K562 (cell line): ENCODE measurements around the gene KLF5. TPM values are rescaled to one million over a fixed set of nuclear protein-coding genes. Genes with fewer than 3 reads are reported as not detected.

Experiments used
- ATAC-seq: fragments of 200-7000 bp; cut with Tn5 transposase; 3 replicates; pipeline ENCODE4 v1.9.1; 2020; ENCODE audit warnings: moderate library complexity
- BruUV-seq: library from RNA; stranded (reverse); fragments of 400-500 nt; replicated peaks from 2 replicates; lab custom pipeline; 2021; lab: Mats Ljungman, UMichigan
- CTCF ChIA-PET: fragments of 300-600 bp; formaldehyde crosslinking; extraction: SDS; loops from one replicate; lab custom pipeline; 2021; ENCODE audit warnings: low intra/inter-chr PET ratio; lab: Yijun Ruan, JAX
- POLR2A ChIA-PET: fragments of 300-600, 350-650 bp; sonication (Branson Sonifier 250); formaldehyde crosslinking; extraction: SDS; loops from one replicate; lab custom pipeline; 2021; ENCODE audit warnings: antibody characterized with exemption, inconsistent platforms; lab: Yijun Ruan, JAX
- DNase-seq, 4 experiments: peaks; one replicate each; pipeline versions ENCODE4 v3.0.0 to v3.0.0-alpha.2; 2011 to 2018; ENCODE audit warnings: low spot score in 3 of 4, mixed read lengths in 3 of 4; ENCODE audit errors: extremely low read depth in 1 of 4
- FAIRE-seq: peaks from 2 replicates; lab custom pipeline; 2011; peaks lifted over from hg19 to GRCh38; lab: Jason Lieb, UNC
- H2AFZ ChIP-seq: 2 replicates; pipeline ENCODE4 v1.6.0; 2011; ENCODE audit warnings: low read depth, low read length, control low read depth, inconsistent platforms
- H3K27ac ChIP-seq: fragments of 200-600 bp; 3 replicates; pipeline ENCODE4 v1.8.0; 2011; ENCODE audit warnings: low read depth, mild to moderate bottlenecking, control low read depth, inconsistent platforms, low read length, moderate library complexity, mixed read lengths; ENCODE audit errors: extremely low read depth
- H3K27me3 ChIP-seq, 2 experiments: fragments of 300-600 bp in 1 of 2; 2 replicates in 1 of 2; 3 replicates in 1 of 2; pipeline versions ENCODE4 v1.6.0 to v1.8.0; 2011; ENCODE audit warnings: inconsistent platforms in 2 of 2, low read length in 2 of 2, mild to moderate bottlenecking in 1 of 2, mixed read lengths in 1 of 2, moderate library complexity in 1 of 2; ENCODE audit not compliant: control insufficient read depth in 2 of 2, insufficient read depth in 2 of 2
- H3K36me3 ChIP-seq: fragments of 300-600 bp; 3 replicates; pipeline ENCODE4 v1.8.0; 2011; ENCODE audit warnings: mild to moderate bottlenecking, low read length, inconsistent platforms; ENCODE audit not compliant: control insufficient read depth, insufficient read depth
- H3K4me1 ChIP-seq, 2 experiments: fragments of 200-600 bp in 1 of 2; replicated peaks in 1 of 2; 2 replicates in 1 of 2; 3 replicates in 1 of 2; pipeline versions ENCODE4 v1.5.1 to v1.8.0; 2011; ENCODE audit warnings: inconsistent platforms in 2 of 2, low read length in 2 of 2, mild to moderate bottlenecking in 1 of 2, mixed read lengths in 1 of 2, moderate library complexity in 1 of 2; ENCODE audit not compliant: control insufficient read depth in 2 of 2, insufficient read depth in 2 of 2
- H3K4me2 ChIP-seq: 2 replicates; pipeline ENCODE4 v1.6.1; 2011; ENCODE audit warnings: low read length, control low read depth, inconsistent platforms, mixed read lengths; ENCODE audit not compliant: insufficient read depth
- H3K4me3 ChIP-seq: fragments of 200-600 bp; sonication (generic), shearing (Covaris generic); 2 replicates; pipeline ENCODE4 v1.5.1; 2016; ENCODE audit warnings: control low read depth, inconsistent platforms
- H3K79me2 ChIP-seq: fragments of 200-600 bp; 3 replicates; pipeline ENCODE4 v1.8.0; 2011; ENCODE audit warnings: low read length, inconsistent platforms; ENCODE audit not compliant: control insufficient read depth, insufficient read depth
- H3K9ac ChIP-seq, 2 experiments: 2 replicates each; pipeline versions ENCODE4 v1.6.0 to v1.6.1; 2011; ENCODE audit warnings: low read depth in 2 of 2, low read length in 2 of 2, control low read depth in 1 of 2, inconsistent platforms in 1 of 2, mild to moderate bottlenecking in 1 of 2, mixed read lengths in 1 of 2; ENCODE audit not compliant: insufficient read depth in 1 of 2
- H3K9me1 ChIP-seq: one replicate; pipeline ENCODE4 v1.6.0; 2011; ENCODE audit warnings: inconsistent platforms, mild to moderate bottlenecking, low read length, moderate library complexity; ENCODE audit not compliant: control insufficient read depth, insufficient read depth
- H3K9me3 ChIP-seq: replicated peaks from 2 replicates; pipeline ENCODE4 v1.5.1; 2011; ENCODE audit warnings: low read depth, low read length, inconsistent platforms; ENCODE audit not compliant: control insufficient read depth, insufficient read depth
- H4K20me1 ChIP-seq: replicated peaks from 2 replicates; pipeline ENCODE4 v1.6.1; 2011; ENCODE audit warnings: low read length, inconsistent platforms, mixed read lengths; ENCODE audit not compliant: control insufficient read depth, insufficient read depth
- CEBPB ChIP-seq: fragments of 450-650 bp; IDR thresholded peaks from 2 replicates; pipeline ENCODE4 v1.6.1; 2016; ENCODE audit warnings: missing genetic modification characterization, missing compliant biosample characterization
- CEBPG ChIP-seq, 3 experiments: fragments of 200-800 bp in 1 of 3; sonication (Bioruptor generic) in 1 of 3; sonication (generic) in 1 of 3; formaldehyde crosslinking in 1 of 3; IDR thresholded peaks in 2 of 3; conservative IDR thresholded peaks in 1 of 3; 2 replicates each; pipeline versions ENCODE4 v1.6.1 to v1.8.0; 2016 to 2022; ENCODE audit warnings: missing compliant biosample characterization in 2 of 3, missing genetic modification characterization in 2 of 3, mild to moderate bottlenecking in 1 of 3, missing genetic modification reagents in 1 of 3
- CHAMP1 ChIP-seq: fragments of 450-650 bp; IDR thresholded peaks from 2 replicates; pipeline ENCODE4 v1.6.1; 2016; ENCODE audit warnings: mild to moderate bottlenecking
- CREB3L1 ChIP-seq: fragments of 450-650 bp; IDR thresholded peaks from 2 replicates; pipeline ENCODE4 v1.6.1; 2014; ENCODE audit warnings: low read depth, mild to moderate bottlenecking, moderate library complexity, borderline replicate concordance
- MTF1 ChIP-seq: fragments of 250-450 bp; sonication (Bioruptor Pico); IDR thresholded peaks from 2 replicates; pipeline ENCODE4 v1.9.0; 2021; ENCODE audit warnings: moderate library complexity, mild to moderate bottlenecking, inconsistent platforms, borderline replicate concordance
- RFX1 ChIP-seq: fragments of 450-650 bp; IDR thresholded peaks from 2 replicates; pipeline ENCODE4 v1.6.1; 2016; ENCODE audit warnings: mild to moderate bottlenecking, moderate library complexity
- SP2 ChIP-seq: IDR thresholded peaks from 2 replicates; pipeline ENCODE4 v1.6.1; 2011; ENCODE audit warnings: mild to moderate bottlenecking, low read depth, low read length, moderate library complexity; ENCODE audit not compliant: poor library complexity, severe bottlenecking; ENCODE audit errors: extremely low read depth
- SRSF7 ChIP-seq: fragments of 200-400 bp; formaldehyde crosslinking; optimal IDR thresholded peaks from 2 replicates; pipeline ENCODE3; 2017; ENCODE audit warnings: mild to moderate bottlenecking, low read depth, low read length
- TAF1 ChIP-seq: IDR thresholded peaks from 2 replicates; pipeline ENCODE4 v1.6.1; 2011; ENCODE audit warnings: mild to moderate bottlenecking, low read length, moderate library complexity; ENCODE audit not compliant: insufficient read depth, control insufficient read depth, severe bottlenecking; ENCODE audit errors: extremely low read depth
- ZNF583 ChIP-seq: fragments of 250-450 bp; sonication (Bioruptor Pico); IDR thresholded peaks from 2 replicates; pipeline ENCODE4 v1.4.0; 2020
- ZNF707 ChIP-seq: fragments of 250-450 bp; sonication (Bioruptor Pico); conservative IDR thresholded peaks from 2 replicates; pipeline ENCODE4 v1.8.0; 2022; ENCODE audit warnings: inconsistent platforms, mild to moderate bottlenecking, moderate library complexity
- WGBS: fragments of 100-300 bp; shearing (Covaris generic); methylation state at CpG from one replicate; pipeline ENCODE4 v1.1.6; 2016; ENCODE audit warnings: low coverage, mixed read lengths; ENCODE audit not compliant: insufficient coverage; ENCODE audit errors: missing lambda C conversion rate; 5-methylcytosine and 5-hydroxymethylcytosine counted together
- in situ Hi-C: fragments of 300-500 bp; cut with MboI; formaldehyde crosslinking; loops from 4 replicates; pipeline ENCODE4 v1.15.0; 2018; ENCODE audit warnings: inconsistent platforms, mixed read lengths
- intact Hi-C: fragments of 100-400 bp; cut with micrococcal nuclease; formaldehyde crosslinking; loops from 2 replicates; pipeline ENCODE4 v1.14.2; 2022
- polyA plus RNA-seq, 8 experiments: library from polyadenylated mRNA; depleted of rRNA in 4 of 8; stranded (reverse) in 5 of 8; unstranded in 3 of 8; fragments of >200 nt; fragmentation: Nextera tagmentation in 2 of 8; fragmentation: Illumina TruSeq in 1 of 8; extraction: Ambion mirVana in 2 of 8; extraction: Trizol in 1 of 8; gene quantifications; 2 replicates each; pipeline versions ENCODE4 v1.2.1 to v1.2.3, GENCODE V29; 2011 to 2014; ENCODE audit warnings: inconsistent platforms in 1 of 8, missing spikeins in 1 of 8
- total RNA-seq, 7 experiments: library from RNA; depleted of rRNA in 6 of 7; stranded (reverse); fragments of >200 nt in 6 of 7; fragmentation: Illumina TruSeq in 2 of 7; extraction: Trizol in 2 of 7; gene quantifications; 2 replicates each; pipeline versions ENCODE4 v1.2.1 to v1.2.3, GENCODE V29; 2011 to 2021; ENCODE audit warnings: low replicate concordance in 1 of 7

KLF5 gene
- total and polyA plus RNA-seq, 9 of the 15 experiments (the other 6 are each of a cell fraction or from before 2014, with no cell fraction given): 0.17 to 1.0 (median 0.36) TPM

GRCh38 chr13:73061473-73061872 lies 2.7 kb downstream of the KLF5 start:
- H3K79me2 ChIP-seq: no peaks in the 10 kb centered on the region
- H4K20me1 ChIP-seq: no peaks in the 10 kb centered on the region
- no peaks in the 10 kb centered on the region for H3K36me3 ChIP-seq
- in situ Hi-C loops (no loop called here), intact Hi-C loops (no loop called here)
- H2AFZ ChIP-seq: no peak overlapping the region
- H3K27ac ChIP-seq: no peak overlapping the region
- no TSS peak for BruUV-seq
- WGBS: 58% methylated on average over 6 of the region's 6 CpGs
- no peak overlapping the region for H3K4me3 ChIP-seq
- H3K9ac ChIP-seq: no peak overlapping the region
- no peak for ATAC-seq
- H3K4me1 ChIP-seq: peaks cover 3 to 13% of the 10 kb centered on the region in 2 experiments; a peak in 4 of 5 replicates
- no peaks in the 10 kb centered on the region; the same call in 1 of the 2 replicates for H3K9me3 ChIP-seq
- H3K9me1 ChIP-seq: no peaks in the 10 kb centered on the region
- TF ChIP-seq ZNF583 (CRISPR knock-in tag) (no peak), CEBPG (CRISPR knock-in tag; IDR thresholded peaks at IDR 0.05) (no peak), CEBPG (tag; conservative IDR thresholded peaks at IDR 0.05 in 1 of 2, IDR thresholded peaks at IDR 0.05 in 1 of 2) (peak; percentile 37 to 41; a peak in 3 of 4 replicates), CEBPB (tag) (peak; percentile 53), SP2 (no peak)
- POLR2A ChIA-PET: no interaction called here
- H3K27me3 ChIP-seq: peaks cover 2 to 5% of the 10 kb centered on the region in 2 experiments; a peak in 3 of 5 replicates
- FAIRE-seq: no peak
- no peak for DNase-seq
- CTCF ChIA-PET: no interaction called here
- H3K4me2 ChIP-seq: no peak overlapping the region

- Histone ChIP-seq H4K20me1 (no peaks in the 10 kb centered on the region), H3K79me2 (no peaks in the 10 kb centered on the region), H3K9me3 (no peaks in the 10 kb centered on the region; the same call in 1 of the 2 replicates), H3K4me2 (no peak overlapping the region), H2AFZ (no peak overlapping the region), H3K9ac (no peak overlapping the region), H3K4me3 (no peak overlapping the region), H3K27ac (no peak overlapping the region), H3K9me1 (no peaks in the 10 kb centered on the region), H3K36me3 (no peaks in the 10 kb centered on the region), H3K27me3 (peaks cover 2 to 5% of the 10 kb centered on the region in 2 experiments; a peak in 2 of 5 replicates), H3K4me1 (peaks cover 3 to 13% of the 10 kb centered on the region in 2 experiments; a peak in 4 of 5 replicates)
- WGBS: 68% methylated on average over 9 of the region's 9 CpGs
- no peak for DNase-seq
- POLR2A ChIA-PET: no interaction called here
- CTCF ChIA-PET: no interaction called here
- ATAC-seq: no peak
- no peak for FAIRE-seq
- intact Hi-C loops: no loop called here
- no TSS peak for BruUV-seq
- in situ Hi-C loops: no loop called here
- TF ChIP-seq SRSF7 (no peak), MTF1 (CRISPR knock-in tag) (no peak), ZNF707 (CRISPR knock-in tag) (no peak), TAF1 (no peak), CHAMP1 (no peak), CREB3L1 (no peak), RFX1 (no peak)
Measured at GRCh38 chr13:73061876-73062275, 3.1 kb downstream of the KLF5 start.
